Measurements from ENCODE around the gene SLC24A1.
A peak's percentile ranks its signal among the peaks of the same experiment; 100 is the strongest.
"Not testable (repeated sequence)": the region's sequence is repeated elsewhere in the genome, so short reads cannot be mapped to it uniquely, and the experiment has no call there.

The SLC24A1 gene

DNA sequence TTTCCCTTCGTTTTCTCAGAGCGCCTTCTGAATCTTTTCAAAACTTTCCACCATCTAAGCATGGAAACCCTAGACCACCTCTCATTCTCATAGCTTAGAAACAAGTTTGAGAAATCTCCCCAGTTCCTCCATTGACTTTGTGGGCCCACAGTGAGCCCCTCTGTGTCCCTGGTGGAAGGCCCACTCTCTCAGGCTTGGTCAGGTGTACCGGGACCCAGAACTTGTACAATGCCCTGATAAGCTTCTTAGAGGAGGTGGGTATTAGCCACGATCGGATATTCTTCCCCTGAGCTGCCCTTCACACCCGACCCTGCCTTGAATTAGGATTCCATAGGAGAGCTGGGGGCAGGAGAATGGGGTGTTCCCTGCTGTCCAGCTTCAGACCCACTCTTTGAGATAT, at the start of gene SLC24A1:
Gene SLC24A1, plus strand, starts transcription at position 301 of the 400 bp plus-strand sequence. CDS start 2,143 bp downstream, outside the sequence.
- no peak for DNase-seq (ENCODE audit: low read depth, low spot score)

DNA sequence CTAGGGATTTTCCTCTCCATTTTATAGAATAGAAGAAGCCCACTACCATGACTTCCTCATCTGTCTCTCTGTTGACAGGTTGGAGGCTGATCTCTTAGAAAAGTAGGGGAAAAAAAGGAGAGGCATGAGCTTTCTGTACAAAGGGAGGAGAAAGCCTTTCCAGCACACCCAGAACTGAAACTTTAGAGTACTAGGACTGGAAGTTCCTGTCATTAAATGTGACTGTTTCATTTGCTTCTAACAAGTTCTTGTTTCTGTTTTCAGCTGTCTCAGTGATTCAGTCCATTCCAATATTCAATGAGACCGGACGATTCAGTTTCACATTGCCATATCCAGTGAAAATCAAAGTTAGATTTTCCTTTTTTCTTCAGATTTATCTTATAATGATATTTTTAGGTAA, 49.8 kb upstream of the SLC24A1 start:
- DNase-seq (ENCODE audit: low read depth, low spot score): no peak

DNA sequence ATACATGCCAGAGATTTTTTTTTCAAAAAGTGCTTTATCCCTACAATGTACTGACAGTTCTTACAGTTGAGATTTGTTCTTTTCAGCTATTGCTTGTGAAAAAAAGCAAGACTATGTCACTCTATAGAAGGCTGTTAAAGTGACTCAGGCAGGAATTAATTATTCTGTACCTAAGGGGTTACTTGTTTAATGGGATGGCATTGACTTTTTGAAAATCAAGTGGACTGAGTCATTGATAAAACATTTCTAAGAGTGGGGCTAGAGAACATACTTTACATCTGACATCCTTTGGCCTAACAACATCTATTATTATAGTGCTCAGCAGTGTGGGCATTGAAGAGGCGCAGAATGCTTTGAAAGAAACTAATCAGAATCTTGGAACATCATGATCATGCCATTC, 45.1 kb upstream of the SLC24A1 start:
- DNase-seq (ENCODE audit: low read depth, low spot score): no peak

DNA sequence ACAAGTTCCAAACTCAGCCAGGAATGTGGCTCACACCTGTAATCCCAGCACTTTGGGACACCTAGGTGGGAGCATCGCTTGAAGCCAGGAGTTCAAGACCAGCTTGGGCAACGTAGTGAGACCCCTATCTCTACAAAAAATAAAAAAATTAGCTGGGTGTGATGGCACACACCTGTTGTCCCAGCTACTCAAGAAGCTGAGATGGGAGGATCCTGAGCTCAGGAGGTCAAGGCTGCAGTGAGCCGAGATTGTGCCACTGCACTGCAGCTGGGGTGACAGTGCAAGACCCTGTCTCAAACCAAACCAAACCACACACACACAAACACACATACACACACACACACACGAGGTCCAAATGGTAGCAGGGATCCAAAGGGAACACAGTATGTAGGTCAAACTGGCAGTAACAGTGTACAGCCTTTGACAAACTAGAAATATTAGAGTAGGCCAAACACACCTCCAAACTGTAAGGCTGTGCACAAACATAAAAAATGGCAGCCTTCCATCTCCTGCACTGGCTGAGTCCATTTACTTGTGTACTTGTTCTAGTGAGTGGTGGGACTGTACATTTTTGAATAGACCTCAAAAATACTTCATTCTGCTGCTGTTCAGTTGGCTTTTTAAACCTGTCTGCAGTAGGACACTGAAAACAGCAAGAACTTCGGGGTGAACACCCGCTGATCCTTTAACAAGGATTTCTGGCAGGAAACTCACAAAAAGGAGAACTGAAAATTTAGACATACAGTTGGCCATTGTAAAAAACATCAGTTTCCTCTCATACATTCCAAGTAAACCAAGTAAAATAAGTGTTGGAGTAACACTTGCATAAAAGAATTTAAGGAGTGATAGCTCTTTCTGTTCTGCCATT, 44.4 kb upstream of the SLC24A1 start:
- no peak for DNase-seq (ENCODE audit: low read depth, low spot score)

DNA sequence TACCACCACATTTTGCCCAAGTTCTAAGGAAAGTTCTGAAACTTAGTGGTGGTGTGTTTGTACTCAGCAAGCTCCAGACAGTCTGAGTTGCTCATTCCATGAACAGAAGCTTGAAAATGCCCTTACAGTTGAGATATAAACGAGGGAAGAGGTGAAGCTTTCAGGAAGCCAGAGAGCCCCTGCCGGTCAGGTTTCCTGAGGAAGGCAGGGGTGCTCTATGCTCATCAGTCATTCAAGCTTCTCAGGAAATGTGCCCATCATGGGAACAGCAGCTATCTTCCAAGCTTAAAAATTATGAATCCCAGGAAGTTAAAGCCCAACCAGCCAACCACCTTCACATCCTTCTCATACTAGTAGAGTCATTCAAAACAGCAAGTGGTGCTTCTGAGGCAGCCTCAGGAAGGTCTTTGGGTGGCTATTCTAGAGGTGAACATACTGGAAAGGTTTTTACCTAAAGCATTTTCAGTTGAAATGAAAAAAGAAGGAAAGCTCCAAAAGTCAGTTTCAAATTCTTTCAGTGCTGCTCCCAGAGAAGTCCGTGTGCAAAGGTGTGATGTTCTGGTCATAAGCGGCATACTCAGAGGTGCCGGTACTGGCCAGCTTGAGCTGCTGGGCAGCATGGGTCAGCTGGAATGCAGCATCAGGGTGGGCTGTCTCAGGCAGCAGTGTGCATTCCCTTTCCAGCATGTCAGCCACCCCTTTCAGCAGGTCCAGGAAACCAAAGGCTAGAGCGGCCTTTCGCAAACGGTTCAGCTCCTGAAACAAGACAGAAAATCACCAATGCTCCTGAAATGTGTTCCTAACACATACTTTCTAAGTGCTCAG, 42.6 kb upstream of the SLC24A1 start:
- DNase-seq (ENCODE audit: low read depth, low spot score): no peak

DNA sequence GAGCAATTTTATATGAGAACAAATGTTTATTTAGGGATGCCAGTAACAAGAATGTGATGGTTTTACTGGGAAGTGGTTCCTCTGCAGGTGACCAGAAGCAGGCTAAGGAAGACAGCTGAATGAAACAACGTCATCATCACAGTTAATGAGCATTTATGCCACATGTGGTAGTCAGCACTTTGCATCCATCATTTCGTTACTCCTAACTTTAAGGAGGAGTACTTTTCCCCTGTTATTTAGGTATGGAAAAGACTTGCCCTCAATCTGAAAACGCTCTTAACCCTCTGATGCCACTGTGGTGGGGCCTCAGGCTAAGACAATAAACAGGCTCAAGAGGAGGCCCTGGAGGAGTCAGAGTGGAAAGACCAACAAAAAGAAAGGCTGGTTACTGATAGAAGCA, 42.0 kb upstream of the SLC24A1 start:
- DNase-seq (ENCODE audit: low read depth, low spot score): no peak

DNA sequence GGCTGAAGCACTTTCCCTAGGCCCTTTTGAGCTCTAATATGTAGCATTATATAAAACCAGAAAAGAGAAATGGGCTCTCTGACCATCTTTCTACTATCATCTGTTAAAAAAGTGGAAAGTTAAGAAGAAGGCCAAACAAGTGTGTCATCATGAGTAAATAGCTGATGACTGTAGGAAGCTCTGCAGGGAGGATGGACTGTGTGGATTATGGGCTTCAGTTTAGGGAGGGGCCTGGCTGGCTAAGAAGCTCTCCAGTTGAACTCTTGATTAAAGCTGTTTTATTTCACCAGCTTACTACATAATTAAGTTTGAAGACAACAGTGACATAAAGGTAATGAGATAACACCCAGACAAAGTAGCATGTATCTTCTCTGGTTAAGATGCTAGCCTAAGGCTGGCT, 41.5 kb upstream of the SLC24A1 start:
- DNase-seq (ENCODE audit: low read depth, low spot score): no peak

DNA sequence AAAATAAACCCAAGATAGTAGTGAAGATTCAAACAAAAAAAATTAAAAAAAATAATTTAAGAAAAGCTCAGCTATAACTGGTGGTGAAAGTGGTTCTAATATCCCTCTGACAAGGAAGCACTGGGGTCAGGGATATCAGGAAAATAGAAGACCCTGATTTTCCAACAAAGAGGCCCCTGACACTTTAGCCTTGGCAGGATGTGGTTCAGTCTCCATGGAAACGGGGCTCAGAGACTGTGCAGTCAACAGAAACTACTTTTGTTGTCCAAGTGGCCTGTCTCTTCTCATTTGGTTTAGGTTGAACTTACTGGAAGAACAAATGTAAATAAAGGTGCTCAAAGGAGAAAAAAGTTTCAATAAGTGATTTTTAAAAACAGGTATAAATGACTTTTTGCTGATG, 38.0 kb upstream of the SLC24A1 start:
- DNase-seq (ENCODE audit: low read depth, low spot score): no peak

DNA sequence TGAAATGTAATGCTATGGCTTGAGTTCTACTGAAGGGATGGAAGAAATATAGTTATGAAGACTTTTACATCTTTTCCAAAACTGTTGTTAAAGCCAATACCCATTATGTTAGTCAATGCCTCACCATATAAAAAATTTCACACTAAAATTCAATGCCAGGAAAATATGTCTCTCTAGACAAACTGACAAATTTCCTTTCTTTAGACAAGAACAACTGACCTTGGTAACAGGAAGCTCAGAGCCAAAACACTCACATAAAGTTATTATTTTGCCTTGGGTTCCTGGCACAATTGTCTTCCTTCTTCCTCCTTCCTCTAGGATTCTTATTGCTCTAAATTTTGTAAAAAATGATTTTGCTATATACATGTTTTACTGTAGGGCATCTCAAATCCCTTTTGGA, 37.5 kb upstream of the SLC24A1 start:
- DNase-seq (ENCODE audit: low read depth, low spot score): no peak

DNA sequence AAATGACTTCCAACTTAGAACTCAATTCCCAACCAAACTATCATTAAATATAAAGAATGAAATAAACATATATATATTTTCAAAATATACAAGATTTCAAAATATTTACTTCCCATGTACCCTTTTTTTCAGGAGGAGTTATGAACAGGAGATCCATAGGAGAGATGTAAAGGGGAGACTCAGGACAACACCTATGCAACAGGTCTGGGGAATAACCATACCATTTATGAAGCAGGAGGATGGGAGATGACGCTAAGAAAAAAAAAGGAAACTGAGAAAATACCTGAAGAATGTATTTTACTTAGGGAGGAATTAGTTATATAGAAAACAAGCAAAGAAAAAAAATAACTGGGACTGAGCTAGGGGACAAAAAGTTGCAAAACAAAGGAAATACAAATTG, 34.6 kb upstream of the SLC24A1 start:
- no peak for DNase-seq (ENCODE audit: low read depth, low spot score)

DNA sequence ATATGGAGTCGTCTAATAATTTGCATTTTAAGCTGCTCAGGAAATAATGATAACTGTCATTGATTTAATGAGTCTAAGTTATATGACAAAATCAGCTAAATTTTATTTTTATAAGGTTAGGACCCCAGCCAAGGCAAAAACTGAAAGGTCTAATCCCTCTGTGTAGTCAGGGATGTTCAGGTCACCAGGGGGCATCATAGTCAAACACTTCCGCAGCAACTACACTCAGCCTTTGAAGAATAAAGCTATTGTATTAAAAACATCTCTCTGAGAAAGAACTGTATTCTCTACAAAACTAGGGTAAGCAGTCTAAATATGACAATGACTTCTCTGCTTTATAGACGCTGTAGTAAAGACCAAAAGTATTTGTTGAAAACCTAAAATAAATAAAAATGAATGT, 25.8 kb upstream of the SLC24A1 start:
- DNase-seq (ENCODE audit: low read depth, low spot score): no peak

DNA sequence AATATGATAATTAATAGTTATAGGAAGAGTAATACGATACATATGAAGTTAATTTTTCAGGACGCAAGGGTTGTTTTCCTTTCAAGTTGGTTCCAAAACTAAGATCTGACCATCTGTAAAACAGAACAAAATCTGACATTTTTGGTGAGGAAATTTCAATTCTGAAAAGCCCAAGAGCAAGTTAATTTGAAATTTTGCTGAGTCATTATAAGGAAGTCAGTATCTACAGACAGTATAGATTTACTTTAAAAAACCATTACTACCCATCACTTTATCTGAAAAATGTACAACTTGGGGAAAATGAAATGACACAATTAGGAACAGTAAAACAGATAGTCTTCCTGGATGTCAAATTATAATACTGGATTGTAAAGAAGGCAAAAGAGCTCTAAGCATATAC, 23.3 kb upstream of the SLC24A1 start:
- DNase-seq (ENCODE audit: low read depth, low spot score): no peak

DNA sequence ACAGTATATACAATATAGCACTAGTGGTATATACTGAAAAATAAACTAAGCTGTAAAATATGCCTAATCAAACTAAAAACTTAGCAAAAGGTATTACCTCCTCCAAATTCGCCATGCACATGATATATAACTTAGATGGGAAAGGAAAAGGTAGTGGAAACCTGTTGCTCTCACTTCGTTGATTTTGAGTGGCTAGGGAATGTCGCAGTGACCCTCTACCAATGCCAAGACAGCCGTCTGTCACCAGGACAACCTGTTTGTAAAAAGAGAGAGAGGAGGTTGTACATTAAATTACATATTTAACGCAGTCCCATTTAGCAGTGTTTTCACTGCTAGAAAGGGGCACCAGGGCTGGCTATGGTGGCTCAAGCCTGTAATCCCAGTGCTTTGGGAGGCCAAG, 22.1 kb upstream of the SLC24A1 start:
- no peak for DNase-seq (ENCODE audit: low read depth, low spot score)

DNA sequence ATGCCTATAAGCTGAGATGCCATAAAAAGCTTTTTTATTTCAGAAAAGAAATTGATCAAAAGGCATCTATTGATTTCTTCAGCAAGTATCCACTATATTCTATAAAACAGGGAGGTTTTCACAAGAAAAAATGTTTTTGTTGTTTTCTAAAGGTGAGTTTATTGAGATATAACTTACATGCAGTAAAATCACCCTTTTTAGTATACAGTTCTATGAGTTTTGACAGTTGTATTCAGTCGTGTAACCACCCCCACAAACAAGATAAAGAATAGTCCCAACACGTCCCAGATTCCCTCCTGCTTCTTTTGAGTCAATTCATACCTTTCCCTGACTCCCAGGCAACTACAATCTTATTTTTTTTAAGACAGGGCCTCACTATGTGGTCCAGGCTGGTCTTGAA, 18.6 kb upstream of the SLC24A1 start:
- DNase-seq (ENCODE audit: low read depth, low spot score): no peak

DNA sequence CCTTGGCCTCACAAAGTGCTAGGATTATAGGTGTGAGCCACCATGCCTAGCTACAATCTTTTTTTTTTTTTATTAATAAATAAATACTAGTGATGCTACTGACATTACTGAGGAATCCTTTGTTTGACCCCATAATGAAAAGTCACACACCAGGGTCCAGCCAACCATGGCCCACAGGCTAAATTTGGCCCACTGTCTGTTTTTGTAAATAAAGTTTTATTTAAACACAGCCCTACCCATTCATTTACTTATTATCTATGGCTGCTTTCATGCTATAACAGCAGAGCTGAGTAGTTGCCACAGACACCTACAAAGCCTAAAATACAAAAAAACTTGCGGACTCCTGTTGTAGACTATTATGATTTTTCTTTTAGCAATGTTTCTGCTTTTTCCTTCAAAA, 18.2 kb upstream of the SLC24A1 start:
- DNase-seq (ENCODE audit: low read depth, low spot score): no peak

DNA sequence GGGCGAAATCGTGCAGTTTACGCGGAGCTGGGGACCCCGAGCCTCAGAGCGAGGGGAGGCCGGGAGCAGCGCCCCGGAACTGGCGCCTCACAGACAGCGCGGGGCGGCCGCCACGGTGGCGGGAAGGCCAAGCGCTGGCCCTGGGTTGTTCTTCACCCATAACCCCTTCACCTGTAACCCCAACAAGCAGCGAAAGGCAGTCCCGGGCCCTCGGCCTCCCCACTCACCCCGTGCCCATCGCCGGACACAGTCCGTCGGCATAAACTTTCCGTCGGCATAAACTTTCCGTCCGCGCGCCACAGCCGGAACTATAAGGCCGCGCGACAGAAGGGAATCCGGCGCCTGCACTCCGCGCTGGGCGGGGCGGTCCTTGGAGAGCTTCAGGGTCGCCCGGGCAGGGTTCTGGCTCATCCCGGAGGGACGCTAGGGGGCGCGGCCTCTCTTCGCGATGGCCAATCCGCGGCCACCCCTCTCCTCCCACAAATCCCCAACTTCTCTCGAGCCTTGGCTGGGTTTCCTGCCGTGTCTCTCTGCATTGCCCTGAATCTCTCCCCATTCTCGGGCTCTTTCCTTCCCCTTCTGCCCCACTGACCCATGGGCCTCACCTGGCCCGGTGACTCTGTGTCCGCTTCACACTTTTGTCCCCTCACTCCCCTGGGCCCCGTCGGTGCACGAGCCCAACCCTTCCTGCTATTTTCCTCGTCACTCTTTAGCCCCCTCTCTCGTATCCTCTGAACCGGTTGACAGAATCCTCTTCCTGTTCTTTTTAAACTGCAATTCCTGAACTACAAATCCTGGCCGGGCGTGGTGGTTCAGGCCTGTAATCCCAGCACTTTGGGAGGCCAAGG, 10.6 kb upstream of the SLC24A1 start, which contains the start of gene INTS14:
Gene INTS14, minus strand, starts transcription at position 261 of the 848 bp plus-strand sequence. CDS start 3,751 bp downstream, outside the sequence.
- DNase-seq (ENCODE audit: low read depth, low spot score): peak; percentile 88

DNA sequence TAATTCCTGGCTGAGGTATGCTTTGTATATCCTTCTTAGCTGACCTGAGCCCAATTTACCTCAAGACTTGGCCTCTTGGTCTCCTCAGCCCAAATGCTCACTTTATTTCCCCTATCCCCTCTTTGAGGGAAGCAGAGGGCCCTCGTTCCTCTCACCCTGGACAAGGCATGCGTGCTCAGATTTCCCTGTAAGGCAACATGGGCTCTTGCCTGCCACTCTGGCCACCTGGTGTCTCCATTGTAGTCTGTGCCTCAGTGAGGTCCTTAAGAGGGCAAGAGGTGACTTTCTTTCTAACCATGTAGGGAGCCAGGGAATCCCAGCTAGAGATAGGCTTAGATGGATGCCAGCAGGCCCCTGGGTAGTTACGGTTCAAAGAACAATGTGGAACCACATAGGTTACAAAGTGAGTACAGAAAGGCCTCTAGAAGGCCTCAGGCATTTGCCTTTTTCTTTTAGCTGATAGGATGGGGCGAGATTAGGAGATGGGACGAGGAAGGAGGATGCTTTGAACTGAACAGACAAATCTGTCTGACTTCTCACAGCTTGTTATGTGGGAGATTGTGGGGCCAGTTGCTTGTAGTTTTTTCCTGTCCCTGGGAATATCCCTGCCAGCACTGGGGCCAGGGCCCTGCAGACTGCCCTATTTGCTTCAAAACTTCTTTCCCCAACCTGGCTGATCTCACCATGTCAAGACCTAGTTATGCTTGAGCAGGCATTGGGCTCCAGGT, 9.7 kb upstream of the SLC24A1 start:
- no peak for DNase-seq (ENCODE audit: low read depth, low spot score)

DNA sequence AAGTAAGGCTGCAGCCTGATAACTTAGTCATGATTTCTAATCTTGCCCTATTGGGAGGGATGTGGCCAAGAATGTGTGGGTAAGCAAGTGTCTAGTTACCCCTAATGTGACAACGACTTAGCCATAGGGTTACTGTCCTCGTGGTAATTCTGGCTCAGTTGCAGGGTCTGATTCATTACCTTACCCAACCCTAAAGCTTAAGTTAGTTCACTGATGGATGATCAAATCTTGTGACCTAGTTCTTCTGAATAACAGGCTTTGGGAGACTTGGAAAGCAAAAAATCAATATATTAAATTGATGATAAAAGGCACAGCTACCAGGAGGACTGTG, 9.2 kb upstream of the SLC24A1 start:
- DNase-seq (ENCODE audit: low read depth, low spot score): no peak

DNA sequence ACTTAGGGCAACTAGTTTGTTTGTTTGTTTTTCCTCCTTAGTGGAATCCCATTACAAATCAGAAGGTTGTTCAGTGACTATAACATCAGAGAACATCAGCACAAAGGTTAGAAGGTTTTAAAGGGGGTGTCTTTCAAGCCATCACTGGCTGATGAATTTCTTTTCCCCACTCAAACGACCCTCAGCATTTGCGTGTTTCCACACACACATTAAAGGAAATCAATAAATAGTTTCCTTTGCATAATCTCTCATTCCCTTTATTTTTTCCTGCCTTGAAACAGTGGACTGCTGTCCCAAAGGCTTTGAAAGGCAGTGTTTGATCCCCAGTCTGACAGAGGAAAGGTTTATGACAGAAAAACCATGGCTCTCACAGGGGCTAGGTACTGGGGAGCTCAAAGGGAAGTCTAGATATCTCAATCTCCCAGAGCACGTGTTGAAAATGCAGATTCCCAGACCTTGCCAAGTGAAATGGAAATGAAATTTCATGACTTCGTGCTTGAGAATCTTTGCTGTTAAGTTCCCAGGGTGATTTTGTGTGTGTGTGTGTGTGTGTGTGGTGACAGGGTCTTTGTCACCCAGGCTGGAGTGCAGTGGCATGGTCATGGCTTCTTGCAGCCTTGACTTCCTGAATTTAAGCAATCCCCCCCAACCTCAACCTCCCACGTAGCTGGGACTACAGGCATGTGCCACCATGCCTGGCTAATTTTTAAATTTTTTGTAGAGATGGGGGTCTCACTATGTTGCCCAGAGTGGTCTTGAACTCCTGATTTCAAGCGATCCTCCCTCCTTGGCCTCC, 8.6 kb upstream of the SLC24A1 start:
- DNase-seq (ENCODE audit: low read depth, low spot score): no peak

DNA sequence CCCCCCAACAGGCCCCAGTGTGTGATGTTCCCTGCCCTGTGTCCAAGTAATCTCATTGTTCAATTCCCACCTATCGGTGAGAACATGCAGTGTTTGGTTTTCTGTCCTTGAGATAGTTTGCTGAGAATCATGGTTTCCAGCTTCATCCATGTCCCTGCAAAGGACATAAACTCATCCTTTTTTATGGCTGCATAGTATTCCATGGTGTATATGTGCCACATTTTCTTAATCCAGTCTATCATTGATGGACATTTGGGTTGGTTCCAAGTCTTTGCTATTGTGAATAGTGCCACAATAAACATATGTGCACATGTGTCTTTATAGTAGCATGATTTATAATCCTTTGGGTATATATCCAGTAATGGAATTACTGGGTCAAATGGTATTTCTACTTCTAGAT, 5.9 kb upstream of the SLC24A1 start:
- not testable (repeated sequence) for DNase-seq (ENCODE audit: low read depth, low spot score)

All from activated naive CD8-positive, alpha-beta T cell treated with anti-CD3 and anti-CD28 coated beads, Interleukin-2, amount 50 U/mL, for 16 hours (primary cell).